IPS DF 4.7 (cell line): ENCODE data around the gene MXD4.
"Not testable (repeated sequence)": the region's sequence is repeated elsewhere in the genome, so short reads cannot be mapped to it uniquely, and the experiment has no call there.

Source experiments
- DNase-seq: peaks from one replicate; pipeline ENCODE4 v3.0.0-alpha.2; 2013; ENCODE audit warnings: low spot score; ENCODE audit errors: extremely low read depth

MXD4 gene

GRCh38 chr4:2221378-2221777 lies 40.5 kb downstream of the MXD4 start:
- not testable (repeated sequence) for DNase-seq

- no peak for DNase-seq
Observed at GRCh38 chr4:2220016-2220630, 41.8 kb downstream of the MXD4 start.

GRCh38 chr4:2219233-2219760 lies 42.6 kb downstream of the MXD4 start:
- DNase-seq, result no peak

GRCh38 chr4:2218436-2218835 lies 43.5 kb downstream of the MXD4 start:
- no peak for DNase-seq

- DNase-seq, result no peak
Observed at GRCh38 chr4:2217726-2218125, 44.2 kb downstream of the MXD4 start.

GRCh38 chr4:2212831-2213230 lies 49.1 kb downstream of the MXD4 start:
- DNase-seq, result no peak

GRCh38 chr4:2202789-2203188 lies 59.1 kb downstream of the MXD4 start:
- DNase-seq, result not testable (repeated sequence)
